ENCODE results near the gene VWA2. TPM values are rescaled to one million over a fixed set of nuclear protein-coding genes. Genes with fewer than 3 reads are reported as not detected.

Gene VWA2
- total RNA-seq, 6 experiments from 2014 or later, result 0.06 to 0.14 (median 0.09) TPM; not detected in 2

DNA sequence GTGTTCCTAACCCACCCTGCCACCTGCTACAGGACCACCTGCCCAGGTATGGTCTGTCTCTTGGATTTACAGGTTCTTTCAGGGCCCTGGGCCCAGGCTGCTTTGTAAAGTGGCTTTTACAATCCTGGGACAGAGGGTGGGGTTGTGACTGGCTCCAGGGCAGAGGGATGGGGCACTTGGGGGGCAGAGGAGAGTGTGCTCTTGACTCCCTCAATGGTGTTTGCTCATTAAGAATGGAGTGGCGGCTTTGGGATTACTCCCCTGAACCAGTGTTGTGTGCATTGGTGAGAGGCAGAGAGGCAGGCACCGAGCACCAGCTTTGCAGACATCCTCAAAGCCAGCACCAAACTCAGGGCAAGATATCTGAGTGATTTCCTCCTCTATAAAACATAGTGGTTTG, 43.5 kb downstream of the VWA2 start:
- no peak for TF ChIP-seq POLR2A (IDR thresholded peaks at IDR 0.05)
- no peaks in the 10 kb centered on the region for H3K27me3 ChIP-seq
- H3K36me3 ChIP-seq, result no peaks in the 10 kb centered on the region
- ATAC-seq (no peak), DNase-seq (no peak)
- intact Hi-C loops (cut with DNase I), result no loop called here
- H3K9me3 ChIP-seq, result no peaks in the 10 kb centered on the region
- no peaks in the 10 kb centered on the region for H3K4me1 ChIP-seq
- H3K4me3 ChIP-seq, result no peak overlapping the region
- WGBS (ENCODE audit: insufficient coverage, low coverage, low lambda C conversion rate, missing lambda C conversion rate), result no CpG with 5 or more reads among the region's 2 CpGs
- no peak overlapping the region for H3K27ac ChIP-seq

DNA sequence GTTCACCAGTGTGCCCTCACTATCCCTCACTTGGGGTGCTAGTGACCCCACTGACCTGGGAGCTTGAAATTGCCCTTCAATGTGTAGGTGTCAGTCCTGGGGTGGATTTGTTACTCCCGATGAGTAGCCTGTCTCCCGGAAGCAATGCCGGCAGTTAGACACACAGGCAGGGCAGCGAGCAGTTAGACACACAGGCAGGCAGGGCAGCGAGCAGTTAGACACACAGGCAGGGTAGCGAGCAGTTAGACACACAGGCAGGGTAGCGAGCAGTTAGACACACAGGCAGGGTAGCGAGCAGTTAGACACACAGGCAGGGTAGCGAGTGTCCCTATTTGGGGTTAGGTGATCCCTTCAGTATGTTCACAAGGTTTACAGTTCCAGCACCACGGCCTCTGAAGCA, 44.0 kb downstream of the VWA2 start:
- 85% methylated on average over 7 of the region's 10 CpGs for WGBS (ENCODE audit: insufficient coverage, low coverage, low lambda C conversion rate, missing lambda C conversion rate)
- H3K27ac ChIP-seq, result no peak overlapping the region
- no peaks in the 10 kb centered on the region for H3K9me3 ChIP-seq
- DNase-seq (no peak), ATAC-seq (no peak)
- H3K4me1 ChIP-seq, result no peaks in the 10 kb centered on the region
- no peaks in the 10 kb centered on the region for H3K27me3 ChIP-seq
- TF ChIP-seq POLR2A (IDR thresholded peaks at IDR 0.05), result no peak
- TF ChIP-seq, protein P1, sequence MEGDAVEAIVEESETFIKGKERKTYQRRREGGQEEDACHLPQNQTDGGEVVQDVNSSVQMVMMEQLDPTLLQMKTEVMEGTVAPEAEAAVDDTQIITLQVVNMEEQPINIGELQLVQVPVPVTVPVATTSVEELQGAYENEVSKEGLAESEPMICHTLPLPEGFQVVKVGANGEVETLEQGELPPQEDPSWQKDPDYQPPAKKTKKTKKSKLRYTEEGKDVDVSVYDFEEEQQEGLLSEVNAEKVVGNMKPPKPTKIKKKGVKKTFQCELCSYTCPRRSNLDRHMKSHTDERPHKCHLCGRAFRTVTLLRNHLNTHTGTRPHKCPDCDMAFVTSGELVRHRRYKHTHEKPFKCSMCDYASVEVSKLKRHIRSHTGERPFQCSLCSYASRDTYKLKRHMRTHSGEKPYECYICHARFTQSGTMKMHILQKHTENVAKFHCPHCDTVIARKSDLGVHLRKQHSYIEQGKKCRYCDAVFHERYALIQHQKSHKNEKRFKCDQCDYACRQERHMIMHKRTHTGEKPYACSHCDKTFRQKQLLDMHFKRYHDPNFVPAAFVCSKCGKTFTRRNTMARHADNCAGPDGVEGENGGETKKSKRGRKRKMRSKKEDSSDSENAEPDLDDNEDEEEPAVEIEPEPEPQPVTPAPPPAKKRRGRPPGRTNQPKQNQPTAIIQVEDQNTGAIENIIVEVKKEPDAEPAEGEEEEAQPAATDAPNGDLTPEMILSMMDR (IDR thresholded peaks at IDR 0.05), result no peak
- intact Hi-C loops (cut with DNase I), result no loop called here
- H3K36me3 ChIP-seq, result no peaks in the 10 kb centered on the region
- no peak overlapping the region for H3K4me3 ChIP-seq

DNA sequence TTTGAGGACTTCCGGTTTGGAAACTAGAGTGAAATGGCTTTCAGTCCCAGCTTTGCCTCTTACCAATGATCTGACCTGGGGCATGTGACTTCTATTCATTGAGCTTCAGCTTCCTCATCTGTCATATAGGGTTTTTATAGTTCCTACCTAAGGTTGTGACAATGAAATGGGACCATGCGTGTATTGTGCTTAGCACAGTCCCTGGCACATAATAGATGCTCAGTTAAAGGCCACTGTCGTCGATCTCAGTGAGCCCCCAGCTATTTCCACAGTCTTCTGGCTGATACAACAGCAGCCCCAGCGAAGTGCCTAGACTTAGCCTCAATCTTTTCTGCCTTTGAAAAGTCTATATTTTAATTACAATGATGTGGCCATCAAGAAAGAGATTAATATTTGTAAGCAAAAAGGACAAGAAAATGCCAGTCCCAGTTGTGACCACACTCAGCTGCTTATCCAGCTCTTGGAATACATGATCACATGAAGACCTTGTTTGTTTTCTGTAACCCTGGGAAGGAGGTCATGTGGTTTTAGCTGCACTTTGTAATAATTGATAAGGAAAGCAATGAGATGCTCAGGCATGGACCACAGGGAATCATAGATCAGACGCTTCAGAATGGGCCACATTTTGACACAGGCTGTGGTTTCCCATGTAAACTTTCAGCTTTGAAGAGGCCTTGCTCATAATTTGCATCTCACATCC, 44.6 kb downstream of the VWA2 start:
- DNase-seq (no peak), ATAC-seq (no peak)
- WGBS (ENCODE audit: insufficient coverage, low coverage, low lambda C conversion rate, missing lambda C conversion rate), result 84% methylated on average over 6 of the region's 6 CpGs
- Histone ChIP-seq H3K9me3 (no peaks in the 10 kb centered on the region), H3K27me3 (no peaks in the 10 kb centered on the region), H3K4me3 (no peak overlapping the region), H3K36me3 (no peaks in the 10 kb centered on the region), H3K27ac (no peak overlapping the region), H3K4me1 (no peaks in the 10 kb centered on the region)
- TF ChIP-seq POLR2A (IDR thresholded peaks at IDR 0.05), result no peak
- TF ChIP-seq, protein P1 (IDR thresholded peaks at IDR 0.05), result no peak
- intact Hi-C loops (cut with DNase I), result no loop called here

DNA sequence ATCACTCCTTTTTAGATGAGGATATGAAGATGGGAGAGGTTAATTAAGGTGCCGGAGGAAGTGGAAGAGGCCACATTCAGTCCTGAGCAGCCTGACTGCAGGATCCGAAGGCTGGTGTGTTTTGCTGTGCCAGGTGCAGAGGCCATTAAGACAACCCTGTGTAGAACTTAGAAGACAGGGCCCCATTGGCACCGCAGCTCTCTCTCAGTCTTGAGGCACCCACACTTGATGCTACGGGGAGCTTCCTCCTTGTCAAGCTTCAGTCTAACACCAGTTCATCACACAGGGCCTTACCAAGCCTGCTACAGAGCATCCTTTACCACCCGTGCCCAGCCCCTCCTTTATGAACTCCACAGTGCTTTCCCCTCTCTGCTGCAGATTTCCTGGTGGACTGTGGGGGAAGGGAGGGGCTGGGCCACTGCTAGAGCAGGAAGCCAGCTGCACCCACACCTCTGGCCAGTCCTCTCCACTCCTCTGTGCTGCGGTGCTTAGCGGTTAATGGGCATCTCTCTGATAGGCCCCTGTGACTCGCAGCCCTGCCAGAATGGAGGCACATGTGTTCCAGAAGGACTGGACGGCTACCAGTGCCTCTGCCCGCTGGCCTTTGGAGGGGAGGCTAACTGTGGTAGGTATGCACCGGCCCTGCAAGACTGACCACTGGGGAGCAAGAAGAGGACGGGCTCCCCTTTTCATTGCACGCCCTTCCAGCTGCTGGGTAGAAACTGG, 45.5 kb downstream of the VWA2 start:
- H3K36me3 ChIP-seq, result no peaks in the 10 kb centered on the region
- DNase-seq, result no peak
- no peaks in the 10 kb centered on the region for H3K9me3 ChIP-seq
- no peaks in the 10 kb centered on the region for H3K27me3 ChIP-seq
- no peaks in the 10 kb centered on the region for H3K4me1 ChIP-seq
- no peak for ATAC-seq
- WGBS (ENCODE audit: insufficient coverage, low coverage, low lambda C conversion rate, missing lambda C conversion rate), result 79% methylated on average over 6 of the region's 13 CpGs
- no peak overlapping the region for H3K27ac ChIP-seq
- intact Hi-C loops (cut with DNase I), result no loop called here
- TF ChIP-seq, protein P1 (IDR thresholded peaks at IDR 0.05), result no peak
- no peak for TF ChIP-seq POLR2A (IDR thresholded peaks at IDR 0.05)
- H3K4me3 ChIP-seq, result no peak overlapping the region

DNA sequence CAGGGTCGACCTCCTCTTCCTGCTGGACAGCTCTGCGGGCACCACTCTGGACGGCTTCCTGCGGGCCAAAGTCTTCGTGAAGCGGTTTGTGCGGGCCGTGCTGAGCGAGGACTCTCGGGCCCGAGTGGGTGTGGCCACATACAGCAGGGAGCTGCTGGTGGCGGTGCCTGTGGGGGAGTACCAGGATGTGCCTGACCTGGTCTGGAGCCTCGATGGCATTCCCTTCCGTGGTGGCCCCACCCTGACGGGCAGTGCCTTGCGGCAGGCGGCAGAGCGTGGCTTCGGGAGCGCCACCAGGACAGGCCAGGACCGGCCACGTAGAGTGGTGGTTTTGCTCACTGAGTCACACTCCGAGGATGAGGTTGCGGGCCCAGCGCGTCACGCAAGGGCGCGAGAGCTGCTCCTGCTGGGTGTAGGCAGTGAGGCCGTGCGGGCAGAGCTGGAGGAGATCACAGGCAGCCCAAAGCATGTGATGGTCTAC, 46.9 kb downstream of the VWA2 start:
- intact Hi-C loops (cut with DNase I), result no loop called here
- TF ChIP-seq POLR2A (IDR thresholded peaks at IDR 0.05), result no peak
- TF ChIP-seq, protein P1 (IDR thresholded peaks at IDR 0.05), result no peak
- H3K27ac ChIP-seq, result no peak overlapping the region
- 70% methylated on average over 2 of the region's 31 CpGs for WGBS (ENCODE audit: insufficient coverage, low coverage, low lambda C conversion rate, missing lambda C conversion rate)
- DNase-seq (no peak), ATAC-seq (peak in 1 of 4 donors; percentile 8)
- no peaks in the 10 kb centered on the region for H3K4me1 ChIP-seq
- no peaks in the 10 kb centered on the region for H3K9me3 ChIP-seq
- no peaks in the 10 kb centered on the region for H3K36me3 ChIP-seq
- no peak overlapping the region for H3K4me3 ChIP-seq
- H3K27me3 ChIP-seq, result no peaks in the 10 kb centered on the region
